HCT116 (cell line): ENCODE results near the gene FUOM. TPM values are rescaled to one million over a fixed set of nuclear protein-coding genes. Genes with fewer than 3 reads are reported as not detected.

Source experiments
- ATAC-seq: fragments of 200-7000 bp; cut with Tn5 transposase; 2 replicates; pipeline ENCODE4 v1.9.1; 2020; ENCODE audit warnings: mild to moderate bottlenecking, moderate library complexity
- BruUV-seq: library from RNA; stranded (reverse); fragments of 400-500 nt; replicated peaks from 2 replicates; lab custom pipeline; 2021; lab: Mats Ljungman, UMichigan
- CTCF ChIA-PET: fragments of 300-600 bp; sonication (Branson Sonifier 250); formaldehyde crosslinking; loops from one replicate; lab custom pipeline; 2021; ENCODE audit warnings: antibody characterized with exemption; lab: Charles Lee
- POLR2A ChIA-PET: fragments of 300-600, 350-600 bp; sonication (Branson Sonifier 250); formaldehyde crosslinking; loops from one replicate; lab custom pipeline; 2021; ENCODE audit warnings: antibody characterized with exemption; lab: Charles Lee
- RAD21 ChIA-PET, 2 experiments: fragments of 300-600 bp; sonication (Branson Sonifier 250); formaldehyde crosslinking; loops; one replicate each; lab custom pipeline; 2023; ENCODE audit warnings: low total read pairs in 2 of 2; ENCODE audit not compliant: uncharacterized antibody in 2 of 2, unreplicated experiment in 2 of 2, low non-redundant PET in 1 of 2; lab: Charles Lee
- DNase-seq: peaks from one replicate; pipeline ENCODE4 v3.0.0-alpha.2; 2010; ENCODE audit warnings: low read depth, low spot score
- H2AFZ ChIP-seq: fragments of 200-600 bp; shearing (Covaris generic), sonication (generic); 2 replicates; pipeline ENCODE4 v1.6.1; 2017; ENCODE audit warnings: low read depth, mixed run types, mixed read lengths, antibody characterized with exemption, low read length; ENCODE audit not compliant: poor library complexity, severe bottlenecking
- H3K27ac ChIP-seq: 2 replicates; pipeline ENCODE4 v1.5.1; 2012; ENCODE audit warnings: low read depth, low read length
- H3K27me3 ChIP-seq: fragments of 200-600 bp; sonication (generic); 2 replicates; pipeline ENCODE4 v1.6.1; 2016; ENCODE audit warnings: mixed run types, low read length, mixed read lengths; ENCODE audit not compliant: insufficient read depth
- H3K36me3 ChIP-seq, 2 experiments: fragments of 200-500 bp in 1 of 2; fragments of 200-600 bp in 1 of 2; sonication (Bioruptor generic) in 1 of 2; sonication (generic) in 1 of 2; 2 replicates each; pipeline versions ENCODE4 v1.5.1 to v1.6.1; 2014 to 2016; ENCODE audit warnings: low read length in 2 of 2, inconsistent platforms in 1 of 2, mixed read lengths in 1 of 2, mixed run types in 1 of 2; ENCODE audit not compliant: insufficient read depth in 2 of 2, control insufficient read depth in 1 of 2
- H3K4me1 ChIP-seq, 2 experiments: fragments of 200-600 bp in 1 of 2; sonication (generic) in 1 of 2; 2 replicates each; pipeline versions ENCODE4 v1.5.1 to v1.6.1; 2012 to 2017; ENCODE audit warnings: low read length in 2 of 2, inconsistent platforms in 1 of 2, mild to moderate bottlenecking in 1 of 2, mixed read lengths in 1 of 2, mixed run types in 1 of 2, moderate library complexity in 1 of 2; ENCODE audit not compliant: insufficient read depth in 2 of 2, control insufficient read depth in 1 of 2
- H3K4me2 ChIP-seq: fragments of 200-600 bp; sonication (generic); 2 replicates; pipeline ENCODE4 v1.6.1; 2017; ENCODE audit warnings: mixed run types, low read length, mixed read lengths
- H3K4me3 ChIP-seq, 2 experiments: fragments of 200-600 bp in 1 of 2; sonication (generic) in 1 of 2; replicated peaks in 1 of 2; 2 replicates each; pipeline ENCODE4 v1.5.1; 2011 to 2016; ENCODE audit warnings: low read length in 2 of 2, control low read depth in 1 of 2, low read depth in 1 of 2, mild to moderate bottlenecking in 1 of 2, mixed read lengths in 1 of 2, mixed run types in 1 of 2
- H3K79me2 ChIP-seq: fragments of 200-600 bp; sonication (generic); 2 replicates; pipeline ENCODE4 v1.6.1; 2017; ENCODE audit warnings: mild to moderate bottlenecking, mixed run types, low read length, moderate library complexity, mixed read lengths; ENCODE audit not compliant: insufficient read depth
- H3K9ac ChIP-seq: fragments of 200-600 bp; sonication (generic); 2 replicates; pipeline ENCODE4 v1.6.1; 2016; ENCODE audit warnings: low read length, mixed read lengths
- H3K9me2 ChIP-seq: fragments of 200-600 bp; sonication (generic), shearing (Covaris generic); 2 replicates; pipeline ENCODE4 v1.6.1; 2017; ENCODE audit warnings: mixed run types, mild to moderate bottlenecking, moderate library complexity; ENCODE audit not compliant: insufficient read depth
- H3K9me3 ChIP-seq, 2 experiments: fragments of 200-500 bp in 1 of 2; fragments of 200-600 bp in 1 of 2; sonication (Bioruptor generic) in 1 of 2; sonication (generic) in 1 of 2; 2 replicates each; pipeline ENCODE4 v1.6.1; 2014 to 2017; ENCODE audit warnings: low read length in 2 of 2, mixed read lengths in 2 of 2, inconsistent platforms in 1 of 2, low read depth in 1 of 2, mild to moderate bottlenecking in 1 of 2, mixed run types in 1 of 2, moderate library complexity in 1 of 2; ENCODE audit not compliant: control insufficient read depth in 1 of 2, insufficient read depth in 1 of 2
- H4K20me1 ChIP-seq: fragments of 200-600 bp; sonication (generic), shearing (Covaris generic); 2 replicates; pipeline ENCODE4 v1.6.1; 2017; ENCODE audit warnings: mixed run types, mild to moderate bottlenecking, moderate library complexity; ENCODE audit not compliant: insufficient read depth
- CBX3 ChIP-seq: IDR thresholded peaks from 2 replicates; pipeline ENCODE4 v1.6.1; 2012; ENCODE audit warnings: low read depth
- ELF1 ChIP-seq: IDR thresholded peaks from 2 replicates; pipeline ENCODE4 v1.6.1; 2012; ENCODE audit warnings: low read depth, borderline replicate concordance
- FOSL1 ChIP-seq: IDR thresholded peaks from 2 replicates; pipeline ENCODE4 v1.6.1; 2012; ENCODE audit warnings: low read depth
- MAX ChIP-seq: IDR thresholded peaks from 2 replicates; pipeline ENCODE4 v1.6.1; 2012
- POLR2A ChIP-seq: IDR thresholded peaks from 2 replicates; pipeline ENCODE4 v1.7.0; 2011; ENCODE audit warnings: borderline replicate concordance; ENCODE audit not compliant: insufficient read depth, insufficient read length; ENCODE audit errors: extremely low read depth
- POLR2AphosphoS5 ChIP-seq: IDR thresholded peaks from 2 replicates; pipeline ENCODE4 v1.6.1; 2011; ENCODE audit warnings: mild to moderate bottlenecking, low read depth, low read length, moderate library complexity
- RAD21 ChIP-seq: IDR thresholded peaks from 2 replicates; pipeline ENCODE4 v1.6.1; 2012; ENCODE audit warnings: low read depth, mild to moderate bottlenecking
- REST ChIP-seq: IDR thresholded peaks from 2 replicates; pipeline ENCODE4 v1.6.1; 2012; ENCODE audit warnings: low read depth
- SRF ChIP-seq: IDR thresholded peaks from 2 replicates; pipeline ENCODE4 v1.6.1; 2012; ENCODE audit warnings: low read depth
- TCF7L2 ChIP-seq: IDR thresholded peaks from 2 replicates; pipeline ENCODE4 v1.7.0; 2011; ENCODE audit warnings: borderline replicate concordance, inconsistent platforms; ENCODE audit not compliant: insufficient read depth, insufficient read length; ENCODE audit errors: extremely low read depth
- YY1 ChIP-seq: IDR thresholded peaks from 2 replicates; pipeline ENCODE4 v1.6.1; 2011; ENCODE audit warnings: low read length, low read depth, moderate library complexity, mild to moderate bottlenecking; ENCODE audit not compliant: insufficient replicate concordance; ENCODE audit errors: extremely low read depth
- ZNF274 ChIP-seq: fragments of 200-500 bp; sonication (Bioruptor generic); IDR thresholded peaks from 2 replicates; pipeline ENCODE4 v1.6.1; 2014; ENCODE audit warnings: mild to moderate bottlenecking, low read depth, low read length, inconsistent platforms
- intact Hi-C: fragments of 100-400 bp; cut with micrococcal nuclease; formaldehyde crosslinking; loops from 2 replicates; pipeline ENCODE4 v1.10.0; 2022
- total RNA-seq: library from RNA; stranded (reverse); gene quantifications from one replicate; pipeline ENCODE4 v1.2.1, GENCODE V29; 2021; ENCODE audit not compliant: unreplicated experiment
- TF ChIP-seq, protein P1 (sequence below): IDR thresholded peaks from 2 replicates; pipeline ENCODE4 v1.6.1; 2012

The FUOM gene
- total RNA-seq, 1 experiment from 2014 or later = 21.5 TPM

- no peak for TF ChIP-seq TCF7L2
- no peak for TF ChIP-seq POLR2A
- TF ChIP-seq, protein P1, sequence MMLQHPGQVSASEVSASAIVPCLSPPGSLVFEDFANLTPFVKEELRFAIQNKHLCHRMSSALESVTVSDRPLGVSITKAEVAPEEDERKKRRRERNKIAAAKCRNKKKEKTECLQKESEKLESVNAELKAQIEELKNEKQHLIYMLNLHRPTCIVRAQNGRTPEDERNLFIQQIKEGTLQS = no peak
- TF ChIP-seq ELF1 = no peak
- no peak for TF ChIP-seq CBX3
- TF ChIP-seq MAX = no peak
- TF ChIP-seq REST = no peak
- no peak for TF ChIP-seq RAD21
Measured at GRCh38 chr10:133327651-133328357, 30.0 kb downstream of the FUOM start (continued).

- H3K4me2 ChIP-seq = no peak overlapping the region
- no peaks in the 10 kb centered on the region for H3K9me3 ChIP-seq
- H3K9me2 ChIP-seq = no peaks in the 10 kb centered on the region
- no peaks in the 10 kb centered on the region for H3K36me3 ChIP-seq
- H3K9ac ChIP-seq = no peak overlapping the region
- no peak for ATAC-seq
- no peaks in the 10 kb centered on the region for H3K27me3 ChIP-seq
- ChIA-PET RAD21 (no interaction called here), CTCF (no interaction called here), POLR2A (no interaction called here)
- H3K79me2 ChIP-seq = no peaks in the 10 kb centered on the region
- H4K20me1 ChIP-seq = no peaks in the 10 kb centered on the region
- no peak overlapping the region for H2AFZ ChIP-seq
- peaks cover 3 to 20% of the 10 kb centered on the region in 2 experiments for H3K4me1 ChIP-seq
- DNase-seq = no peak
- H3K4me3 ChIP-seq = no peak overlapping the region
- BruUV-seq = no TSS peak
- intact Hi-C loops = no loop called here
- no peak overlapping the region for H3K27ac ChIP-seq
- TF ChIP-seq TCF7L2 (no peak), FOSL1 (no peak), REST (no peak), ZNF274 (no peak), ELF1 (no peak), SRF (no peak), CBX3 (no peak), YY1 (no peak), POLR2AphosphoS5 (no peak)
Measured at GRCh38 chr10:133326745-133327650, 30.8 kb downstream of the FUOM start.
